Activated CD4-positive, alpha-beta T cell treated with anti-CD3 and anti-CD28 coated beads, Interleukin-2, amount 50 U/mL, for 16 hours (primary cell): ENCODE data around the gene RBBP8NL.

Experiments
- DNase-seq: peaks from one replicate; pipeline ENCODE4 v3.0.0-alpha.2; 2020

RBBP8NL gene

GRCh38 chr20:62371588-62372041, 55.7 kb downstream of the RBBP8NL start:
- no peak for DNase-seq

DNA sequence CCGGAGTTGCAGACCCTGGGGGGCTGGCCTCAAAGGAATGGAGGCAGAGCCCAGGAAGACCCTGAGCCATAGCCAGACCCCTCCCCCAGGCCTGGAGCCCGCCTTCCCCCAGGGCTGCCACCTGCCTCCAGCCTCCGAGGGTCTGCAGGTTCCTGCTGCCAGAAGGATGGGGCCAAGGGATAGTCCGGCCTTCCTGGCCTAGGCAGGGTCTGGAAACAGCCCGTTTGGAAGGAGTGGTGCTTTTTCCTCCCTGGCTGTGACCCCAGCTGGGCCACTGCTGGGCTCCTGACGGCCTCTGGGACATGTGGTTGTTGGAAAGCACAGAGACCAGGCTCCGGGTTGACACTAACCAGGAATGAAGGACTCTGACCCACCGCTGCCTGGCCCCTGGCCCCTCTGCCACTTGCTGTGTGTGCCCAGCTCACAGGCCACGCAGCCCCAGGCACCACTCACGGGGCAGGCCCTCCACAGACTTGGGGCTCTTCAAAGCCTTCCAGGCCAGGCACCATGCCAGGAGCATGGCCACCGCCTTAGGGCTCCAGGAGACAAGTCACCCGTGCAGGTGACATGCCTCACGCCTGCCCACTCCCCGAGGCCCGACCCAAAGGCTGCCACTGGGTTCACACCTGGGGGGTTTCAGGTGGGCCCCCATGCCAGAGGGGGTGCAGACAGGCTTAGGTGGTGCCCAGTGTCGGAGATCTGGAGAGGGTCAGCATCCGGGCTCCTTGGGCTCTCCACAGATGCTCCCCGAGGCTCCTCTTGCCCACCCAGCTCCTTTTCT, 56.3 kb downstream of the RBBP8NL start:
- DNase-seq, result no peak

DNA sequence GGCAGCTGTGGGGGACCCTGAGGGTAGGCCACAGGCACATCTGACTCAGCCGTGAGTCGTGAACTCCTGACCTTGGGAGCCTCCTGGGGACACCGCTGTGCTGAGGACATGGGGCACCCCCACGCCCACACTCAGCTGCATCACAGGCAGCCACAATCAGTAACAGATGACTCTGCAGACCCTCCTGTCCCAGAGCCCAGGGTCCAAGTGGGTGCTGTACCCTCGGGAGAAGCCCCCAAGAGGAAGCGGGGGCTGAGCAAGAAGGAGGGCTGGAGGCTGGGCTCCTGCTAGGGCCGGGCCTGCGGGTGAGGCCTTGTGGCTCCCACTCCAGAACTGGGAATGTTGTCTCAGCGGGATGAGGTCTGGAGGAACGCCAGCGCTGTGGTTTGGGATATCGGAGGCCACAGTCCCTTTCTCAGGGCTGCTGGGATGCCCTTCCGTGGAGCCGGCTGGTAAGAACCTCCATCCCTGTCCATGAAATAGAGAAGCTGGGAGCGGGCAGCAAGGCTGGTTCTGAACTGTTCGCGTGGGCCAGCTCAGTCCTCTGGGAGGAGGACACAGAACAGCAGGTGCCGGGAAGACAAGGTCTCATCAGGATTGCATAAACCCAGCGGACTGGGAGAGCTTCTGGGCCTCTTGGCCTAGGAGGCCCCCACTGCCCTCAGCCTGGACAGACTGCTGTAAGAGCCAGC, 57.1 kb downstream of the RBBP8NL start:
- no peak for DNase-seq

- no peak for DNase-seq
These were observed 57.6 kb downstream of the RBBP8NL start for GRCh38 chr20:62369815-62370114.

- DNase-seq, result no peak
These were observed 58.1 kb downstream of the RBBP8NL start for GRCh38 chr20:62368976-62369814.

- DNase-seq, result no peak
These were observed 58.9 kb downstream of the RBBP8NL start for GRCh38 chr20:62368392-62368975.

DNA sequence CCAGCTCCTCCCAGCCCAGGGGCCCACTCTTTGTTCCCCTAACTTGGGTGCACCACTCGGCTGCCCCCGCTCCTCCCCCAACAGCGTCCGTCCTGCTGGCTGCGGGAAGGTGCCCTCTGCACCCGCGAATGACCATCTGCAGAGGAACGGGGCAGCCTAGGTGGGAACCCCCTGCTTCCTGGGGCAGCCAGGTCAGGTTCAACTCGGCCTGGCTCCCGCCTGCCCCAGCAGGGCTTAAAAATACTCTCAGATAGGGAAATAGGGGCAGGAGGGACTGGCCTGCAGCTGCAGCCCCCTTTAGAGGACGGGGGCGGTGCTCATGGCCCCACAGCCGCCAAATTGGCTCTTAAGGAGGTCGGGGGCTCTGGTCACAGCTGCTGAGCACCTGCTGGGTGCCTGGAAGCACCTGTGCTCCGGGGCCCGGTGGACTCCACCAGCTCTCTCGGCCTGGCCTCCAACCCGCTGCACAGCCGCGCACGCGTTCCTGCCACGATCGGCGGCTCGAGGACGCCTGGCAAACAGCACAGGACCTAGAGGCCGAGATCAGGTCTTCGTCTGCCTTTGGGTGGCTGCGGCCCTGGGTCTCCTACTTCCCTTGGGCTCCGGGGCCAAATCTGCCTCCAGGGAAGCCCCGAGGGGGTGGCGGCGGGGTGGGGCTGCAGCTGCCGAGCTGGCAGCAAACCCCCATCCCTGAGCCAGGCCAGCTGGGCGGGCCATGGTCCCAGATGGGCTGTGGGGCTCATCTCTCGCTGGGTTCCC, 59.5 kb downstream of the RBBP8NL start:
- no peak for DNase-seq

DNA sequence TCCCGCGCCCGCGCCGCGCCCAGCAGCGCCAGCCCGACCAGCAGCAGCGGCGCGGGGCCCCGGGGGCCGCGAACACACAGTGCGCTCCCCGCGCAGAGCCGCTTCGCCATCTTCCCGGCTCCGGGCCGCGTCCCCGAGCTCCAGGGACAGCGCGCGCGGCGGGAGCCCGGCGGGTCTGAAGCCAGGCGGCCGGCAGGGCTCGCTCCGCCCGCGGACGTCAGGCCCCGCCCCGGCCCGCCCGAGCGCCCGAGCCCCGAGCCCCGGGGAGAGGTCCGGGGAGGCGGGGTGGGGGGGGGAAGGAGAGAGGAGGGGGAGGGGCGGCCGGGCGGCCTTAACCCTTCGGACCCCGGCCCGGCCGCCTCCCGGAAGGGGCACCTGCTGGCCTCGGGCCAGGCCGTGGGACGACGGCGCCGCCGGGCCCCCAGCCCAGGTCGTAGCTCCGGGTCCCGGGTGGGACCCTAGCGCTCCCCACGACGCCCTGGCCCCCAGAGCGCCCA, 60.2 kb downstream of the RBBP8NL start, which contains the start of gene LAMA5:
Gene LAMA5 (minus strand): TSS at position 177 of the 497 bp plus-strand sequence. CDS start 67 bp downstream, at position 110.
- no peak for DNase-seq

GRCh38 chr20:62366370-62367135, 60.8 kb downstream of the RBBP8NL start:
- DNase-seq, result no peak

DNA sequence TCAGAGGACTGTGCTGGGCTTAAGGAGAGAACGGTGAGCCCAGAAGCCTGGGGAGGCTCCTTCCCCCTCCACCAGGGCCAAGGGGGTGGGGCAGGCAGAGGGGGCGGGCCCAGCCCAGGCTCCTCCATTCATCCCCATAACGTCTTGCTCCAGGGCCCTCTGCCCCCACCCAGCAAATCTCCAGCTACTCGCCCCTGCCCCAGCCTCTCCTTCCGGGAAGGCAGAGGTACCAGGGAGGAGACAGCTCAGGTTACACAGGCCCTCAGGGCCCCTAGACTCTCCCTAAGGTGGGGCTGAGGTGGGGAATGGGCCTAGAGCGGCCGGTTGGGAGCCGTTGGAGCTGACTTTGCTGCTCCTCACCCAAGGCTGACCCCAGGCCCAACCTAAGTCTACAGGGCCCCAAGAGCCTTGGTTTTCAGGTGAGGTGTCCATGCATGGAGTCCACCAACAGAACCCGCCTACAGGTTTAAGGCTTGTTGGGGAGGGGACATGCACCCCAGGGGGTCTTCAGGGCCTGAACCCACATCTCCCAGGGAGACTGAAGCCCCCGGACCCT, 61.4 kb downstream of the RBBP8NL start:
- DNase-seq, result no peak

DNA sequence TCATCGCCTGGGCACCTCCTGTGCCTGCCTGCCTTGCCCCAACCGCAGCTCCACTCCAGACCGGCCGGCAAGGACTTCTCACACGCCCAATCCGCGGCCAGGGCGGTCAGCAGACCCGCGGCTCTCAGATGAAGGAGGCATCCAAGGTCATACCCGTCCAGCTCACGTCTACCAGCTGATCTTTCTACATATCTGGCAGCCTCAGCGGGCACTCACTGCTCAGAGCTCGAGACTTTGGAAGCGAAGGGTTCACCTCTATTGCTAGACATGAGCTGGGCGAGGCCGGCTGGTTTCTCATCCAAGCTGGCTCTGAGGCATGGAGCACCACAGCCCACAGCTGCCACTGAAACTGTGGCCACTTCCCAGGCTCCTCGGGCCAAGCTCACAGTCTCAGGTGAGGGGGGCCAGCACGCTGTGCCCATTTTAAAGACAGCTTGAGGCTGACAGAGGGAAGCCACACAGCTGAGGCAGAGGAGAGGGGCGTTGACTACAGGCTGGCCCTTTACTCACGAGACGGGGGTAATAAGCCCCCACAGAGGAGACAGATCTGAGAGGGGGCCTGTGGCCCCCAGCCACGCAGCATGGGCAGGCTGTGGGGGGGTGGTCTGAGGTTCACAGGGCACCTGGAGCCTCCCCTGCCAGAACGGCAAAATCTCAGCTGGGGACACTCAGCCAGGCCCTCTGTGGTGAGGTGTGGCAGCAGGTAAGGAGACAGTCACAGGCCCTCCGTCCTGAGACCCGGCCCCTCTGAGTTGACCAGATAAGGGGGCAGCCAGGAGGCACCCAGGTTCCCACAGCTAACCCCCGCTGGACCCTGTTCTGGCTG, 62.2 kb downstream of the RBBP8NL start:
- no peak for DNase-seq

GRCh38 chr20:62363920-62364851, 63.2 kb downstream of the RBBP8NL start:
- no peak for DNase-seq

DNA sequence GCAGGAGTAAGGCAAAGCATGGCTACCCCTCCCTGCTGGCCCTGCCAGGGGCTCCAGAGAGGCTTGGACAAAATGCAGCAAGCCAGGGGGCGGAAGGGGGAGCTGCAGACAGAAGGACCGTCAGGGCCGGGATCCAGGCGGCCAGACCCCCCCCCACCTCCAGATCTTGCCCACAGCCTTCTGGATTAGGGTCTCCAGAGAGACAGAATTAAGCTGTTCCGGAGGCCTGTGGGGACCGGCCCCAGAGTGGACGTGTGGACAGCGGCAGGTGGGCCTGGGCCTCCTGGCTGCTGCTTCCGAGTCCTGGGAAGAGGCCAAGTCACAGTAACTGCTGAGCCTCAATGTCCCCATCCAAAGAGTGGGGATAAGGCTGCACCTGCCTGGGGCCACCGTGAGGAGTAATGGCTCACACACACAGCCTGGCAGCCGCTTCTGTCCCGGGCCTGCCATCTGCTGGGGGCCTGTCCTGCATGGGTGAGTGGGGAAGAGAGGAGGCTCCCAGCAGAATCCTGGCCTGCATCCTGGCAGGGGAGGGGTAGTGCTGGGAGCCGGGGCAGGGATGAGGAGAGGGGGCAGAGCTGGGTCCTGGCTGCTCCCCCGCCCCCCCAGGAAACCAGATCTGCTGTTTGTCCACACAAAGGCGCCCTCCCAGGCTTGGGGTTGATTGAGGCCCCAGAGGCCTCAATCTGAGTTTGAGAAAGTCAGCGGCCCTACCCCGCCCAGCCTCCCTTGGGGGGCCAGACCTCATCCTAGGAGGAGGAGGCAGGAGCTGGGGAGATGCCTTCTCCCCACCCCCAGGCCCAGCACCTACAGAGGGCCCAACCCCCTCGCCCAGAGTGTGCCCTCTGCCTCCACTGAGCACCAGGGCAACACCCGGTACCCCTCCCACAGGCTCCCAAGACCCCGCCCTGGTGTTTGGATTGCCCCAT, 64.1 kb downstream of the RBBP8NL start:
- no peak for DNase-seq

GRCh38 chr20:62362590-62362940, 64.8 kb downstream of the RBBP8NL start:
- no peak for DNase-seq

- no peak for DNase-seq
These were observed 65.3 kb downstream of the RBBP8NL start for GRCh38 chr20:62361799-62362589.

DNA sequence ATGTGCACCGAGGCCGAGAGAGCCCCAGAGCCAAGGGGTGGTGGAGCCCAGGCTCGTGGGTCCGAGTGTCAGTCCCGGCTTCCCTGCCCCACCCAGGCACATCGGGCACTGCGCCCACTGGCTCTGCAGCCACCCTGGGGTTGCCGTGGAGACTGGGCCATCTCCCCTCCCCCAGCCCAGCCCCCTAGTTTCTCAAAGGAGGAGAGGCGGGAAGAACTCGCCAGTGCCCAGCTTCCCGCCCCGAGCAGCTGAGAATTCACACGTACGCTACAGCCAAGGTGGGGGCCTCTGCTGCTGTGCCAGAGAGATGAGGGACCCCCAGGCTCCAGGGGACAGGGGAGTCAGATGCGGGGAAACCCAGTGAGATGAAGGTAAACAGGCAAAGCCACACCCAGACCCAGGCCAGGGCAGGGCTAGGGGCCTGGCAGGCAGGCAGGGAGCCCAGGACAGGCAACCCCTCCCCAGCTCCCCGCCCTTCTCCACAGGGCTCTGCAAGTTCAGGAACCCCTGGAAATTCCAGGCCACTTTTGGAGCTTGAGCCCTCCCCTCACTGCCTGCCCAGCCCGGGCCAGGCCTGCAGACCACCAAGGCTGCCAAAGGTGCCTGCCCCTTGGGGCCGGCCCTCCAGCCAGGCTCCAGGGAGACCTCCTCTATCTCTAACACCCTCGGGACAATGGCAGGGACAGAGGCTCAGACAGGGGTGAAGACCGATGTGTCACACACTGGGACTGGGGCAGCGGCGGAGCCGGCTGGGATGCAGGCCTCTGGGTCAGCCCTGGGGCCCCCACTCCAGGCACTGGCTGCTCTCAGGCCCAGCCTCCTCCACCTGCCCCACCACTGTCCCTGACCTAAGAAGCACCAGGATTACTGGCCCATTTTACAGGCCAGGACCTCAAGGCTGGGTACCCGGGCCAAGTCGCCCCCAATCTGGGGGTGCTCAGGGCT, 66.2 kb downstream of the RBBP8NL start:
- no peak for DNase-seq
